ENCODE data around the gene C1orf21.

The C1orf21 gene

GRCh38 chr1:184527402-184527801 lies 140.6 kb downstream of the C1orf21 start:
- DNase-seq = no peak

- DNase-seq = no peak
Observed at GRCh38 chr1:184530226-184530625, 143.4 kb downstream of the C1orf21 start.

- no peak for DNase-seq
Observed at GRCh38 chr1:184531296-184531695, 144.5 kb downstream of the C1orf21 start.

- no peak for DNase-seq
Observed at GRCh38 chr1:184532199-184532598, 145.4 kb downstream of the C1orf21 start.

GRCh38 chr1:184533049-184533448 lies 146.2 kb downstream of the C1orf21 start:
- DNase-seq = peak; percentile 57

GRCh38 chr1:184533915-184534314 lies 147.1 kb downstream of the C1orf21 start:
- no peak for DNase-seq

- no peak for DNase-seq
Observed at GRCh38 chr1:184534690-184535089, 147.9 kb downstream of the C1orf21 start.

- DNase-seq = no peak
Observed at GRCh38 chr1:184535191-184535970, 148.6 kb downstream of the C1orf21 start.

- no peak for DNase-seq
Observed at GRCh38 chr1:184536246-184536985, 149.6 kb downstream of the C1orf21 start.

- DNase-seq = no peak
Observed at GRCh38 chr1:184539580-184539979, 152.8 kb downstream of the C1orf21 start.

- DNase-seq = no peak
Observed at GRCh38 chr1:184541537-184542152, 154.8 kb downstream of the C1orf21 start.

GRCh38 chr1:184542291-184542690 lies 155.5 kb downstream of the C1orf21 start:
- no peak for DNase-seq

- DNase-seq = no peak
Observed at GRCh38 chr1:184545601-184546000, 158.8 kb downstream of the C1orf21 start.

GRCh38 chr1:184552446-184552845 lies 165.6 kb downstream of the C1orf21 start:
- no peak for DNase-seq

- no peak for DNase-seq
Observed at GRCh38 chr1:184553845-184554244, 167.0 kb downstream of the C1orf21 start.

- peak; percentile 9 for DNase-seq
Observed at GRCh38 chr1:184555665-184556641, 169.1 kb downstream of the C1orf21 start.

GRCh38 chr1:184556665-184557064 lies 169.8 kb downstream of the C1orf21 start:
- DNase-seq = no peak

- no peak for DNase-seq
Observed at GRCh38 chr1:184557423-184558347, 170.9 kb downstream of the C1orf21 start.

- DNase-seq = no peak
Observed at GRCh38 chr1:184558691-184559090, 171.9 kb downstream of the C1orf21 start.

GRCh38 chr1:184559117-184559713 lies 172.4 kb downstream of the C1orf21 start:
- no peak for DNase-seq

GRCh38 chr1:184562806-184563205 lies 176.0 kb downstream of the C1orf21 start:
- no peak for DNase-seq

Data from hematopoietic multipotent progenitor cell treated with erythropoietin and hydrocortisone succinate and interleukin-3 and kit ligand, for 6 days (in vitro differentiated cells).